OCI-LY3 (cell line): ENCODE results near the gene POLD4.

Experiments
- H2AFZ ChIP-seq: fragments of 200-600, 300-600 bp; shearing (Covaris generic); 2 replicates; pipeline ENCODE4 v1.6.0; 2014; ENCODE audit warnings: antibody characterized with exemption, low read depth, low read length
- H3K27ac ChIP-seq: fragments of 200-600, 300-600 bp; sonication (generic); 2 replicates; pipeline ENCODE4 v1.5.1; 2014; ENCODE audit warnings: mild to moderate bottlenecking, low read length, moderate library complexity, mixed read lengths
- H3K27me3 ChIP-seq: fragments of 200-600, 300-600 bp; sonication (generic); 2 replicates; pipeline ENCODE4 v1.6.1; 2014; ENCODE audit warnings: low read depth, low read length, mixed read lengths
- H3K36me3 ChIP-seq: fragments of 200-600, 300-600 bp; sonication (generic); replicated peaks from 2 replicates; pipeline ENCODE3; 2014; ENCODE audit warnings: low read depth, low read length, mixed read lengths
- H3K4me1 ChIP-seq: fragments of 300-600, 200-600 bp; sonication (generic); 2 replicates; pipeline ENCODE4 v1.6.1; 2014; ENCODE audit warnings: low read length, mixed read lengths
- H3K4me2 ChIP-seq: fragments of 200-600, 300-600 bp; sonication (generic); 2 replicates; pipeline ENCODE4 v1.6.1; 2014; ENCODE audit warnings: low read length, mixed read lengths
- H3K4me3 ChIP-seq: fragments of 300-600, 200-600 bp; sonication (generic); 2 replicates; pipeline ENCODE4 v1.5.1; 2014; ENCODE audit warnings: antibody characterized with exemption, mild to moderate bottlenecking, low read length, moderate library complexity
- H3K79me2 ChIP-seq: fragments of 300-600, 200-600 bp; shearing (Covaris generic); 2 replicates; pipeline ENCODE4 v1.6.1; 2014; ENCODE audit warnings: mild to moderate bottlenecking, low read length, mixed read lengths
- H3K9ac ChIP-seq: fragments of 300-600, 200-600 bp; shearing (Covaris generic); 2 replicates; pipeline ENCODE4 v1.6.0; 2014; ENCODE audit warnings: mild to moderate bottlenecking, low read length, moderate library complexity
- H3K9me3 ChIP-seq: fragments of 200-600, 300-600 bp; shearing (Covaris generic); 2 replicates; pipeline ENCODE4 v1.6.1; 2014; ENCODE audit warnings: low read length, mixed read lengths; ENCODE audit not compliant: insufficient read depth
- H4K20me1 ChIP-seq: fragments of 200-600, 300-600 bp; sonication (generic); 2 replicates; pipeline ENCODE4 v1.6.1; 2016; ENCODE audit warnings: low read length, mixed read lengths; ENCODE audit not compliant: insufficient read depth
- CTCF ChIP-seq: fragments of 200-600, 300-600 bp; sonication (generic); IDR thresholded peaks from 2 replicates; pipeline ENCODE4 v1.5.1; 2014; ENCODE audit warnings: antibody characterized with exemption, low read length, low read depth
- EZH2phosphoT487 ChIP-seq: fragments of 200-600 bp; shearing (Covaris generic); IDR thresholded peaks from 2 replicates; pipeline ENCODE4 v1.6.1; 2018; ENCODE audit warnings: antibody characterized with exemption, mixed run types, low read depth

POLD4 gene

GRCh38 chr11:67357831-67358670, 4.7 kb upstream of the POLD4 start:
- Histone ChIP-seq H3K9me3 (no peaks in the 10 kb centered on the region), H3K27ac (peak overlapping the region; percentile 95; the same call in 1 of the 2 replicates), H2AFZ (no peak overlapping the region), H3K79me2 (peaks cover 17% of the 10 kb centered on the region; the same call in 1 of the 2 replicates), H4K20me1 (no peaks in the 10 kb centered on the region), H3K36me3 (no peaks in the 10 kb centered on the region), H3K4me3 (no peak overlapping the region), H3K4me1 (peaks cover 44% of the 10 kb centered on the region), H3K9ac (peak overlapping the region; percentile 98; the same call in 1 of the 2 replicates), H3K27me3 (no peaks in the 10 kb centered on the region), H3K4me2 (peak overlapping the region; percentile 97)
- TF ChIP-seq EZH2phosphoT487 (no peak), CTCF (no peak)

- Histone ChIP-seq H3K79me2 (peaks cover 25% of the 10 kb centered on the region), H3K4me3 (peak overlapping the region; percentile 68), H3K27me3 (no peaks in the 10 kb centered on the region), H2AFZ (peak overlapping the region; percentile 37; the same call in 1 of the 2 replicates), H3K9ac (peak overlapping the region; percentile 98), H3K36me3 (peaks cover 5% of the 10 kb centered on the region), H4K20me1 (no peaks in the 10 kb centered on the region), H3K9me3 (no peaks in the 10 kb centered on the region), H3K27ac (peak overlapping the region; percentile 95), H3K4me2 (peak overlapping the region; percentile 97), H3K4me1 (peaks cover 45% of the 10 kb centered on the region)
- TF ChIP-seq EZH2phosphoT487 (no peak), CTCF (peak; percentile 97)
Observed at GRCh38 chr11:67356864-67357561, 3.7 kb upstream of the POLD4 start.

- peaks cover 8% of the 10 kb centered on the region for H3K36me3 ChIP-seq
- no peaks in the 10 kb centered on the region for H3K9me3 ChIP-seq
- H3K4me2 ChIP-seq: peak overlapping the region; percentile 97
- H2AFZ ChIP-seq: no peak overlapping the region
- no peak for TF ChIP-seq EZH2phosphoT487
- no peak for TF ChIP-seq CTCF
- H3K27me3 ChIP-seq: no peaks in the 10 kb centered on the region
- peak overlapping the region; percentile 98 for H3K9ac ChIP-seq
- no peaks in the 10 kb centered on the region for H4K20me1 ChIP-seq
- H3K4me3 ChIP-seq: peak overlapping the region; percentile 68
- peak overlapping the region; percentile 95 for H3K27ac ChIP-seq
- peaks cover 51% of the 10 kb centered on the region for H3K4me1 ChIP-seq
- H3K79me2 ChIP-seq: peaks cover 28% of the 10 kb centered on the region
Observed at GRCh38 chr11:67356387-67356863, 3.1 kb upstream of the POLD4 start.
